GM19395 (cell line): ENCODE measurements around the gene RFX2.
"Not testable (repeated sequence)": the region's sequence is repeated elsewhere in the genome, so short reads cannot be mapped to it uniquely, and the experiment has no call there.

Experiments used
- ATAC-seq: cut with Tn5 transposase; IDR thresholded peaks from one replicate; pipeline ENCODE4 v1.9.1; 2021; ENCODE audit warnings: mild to moderate bottlenecking, moderate library complexity; ENCODE audit not compliant: unreplicated experiment

Gene RFX2

GRCh38 chr19:5974721-5975387 is 135.4 kb downstream of the RFX2 start:
- no peak for ATAC-seq

- ATAC-seq, result no peak
Measured at GRCh38 chr19:5973867-5974635, 136.2 kb downstream of the RFX2 start.

GRCh38 chr19:5973376-5973775 is 136.9 kb downstream of the RFX2 start:
- no peak for ATAC-seq

- no peak for ATAC-seq
Measured at GRCh38 chr19:5972355-5972731, 138.0 kb downstream of the RFX2 start.

GRCh38 chr19:5971714-5972354 is 138.5 kb downstream of the RFX2 start:
- ATAC-seq, result no peak

- no peak for ATAC-seq
Measured at GRCh38 chr19:5969476-5969875, 140.8 kb downstream of the RFX2 start.

GRCh38 chr19:5968431-5969373 is 141.6 kb downstream of the RFX2 start:
- ATAC-seq, result no peak

GRCh38 chr19:5967994-5968430 is 142.3 kb downstream of the RFX2 start:
- no peak for ATAC-seq

GRCh38 chr19:5967571-5967970 is 142.7 kb downstream of the RFX2 start:
- ATAC-seq, result no peak

GRCh38 chr19:5966941-5967340 is 143.4 kb downstream of the RFX2 start:
- no peak for ATAC-seq

- ATAC-seq, result no peak
Measured at GRCh38 chr19:5966215-5966614, 144.1 kb downstream of the RFX2 start.

- no peak for ATAC-seq
Measured at GRCh38 chr19:5964816-5965565, 145.3 kb downstream of the RFX2 start.

GRCh38 chr19:5963855-5964254 is 146.4 kb downstream of the RFX2 start:
- no peak for ATAC-seq

GRCh38 chr19:5963259-5963658 is 147.0 kb downstream of the RFX2 start:
- not testable (repeated sequence) for ATAC-seq

GRCh38 chr19:5961969-5962945 is 148.0 kb downstream of the RFX2 start:
- ATAC-seq, result no peak

GRCh38 chr19:5961641-5961968 is 148.7 kb downstream of the RFX2 start:
- ATAC-seq, result not testable (repeated sequence)

- no peak for ATAC-seq
Measured at GRCh38 chr19:5960005-5961001, 150.0 kb downstream of the RFX2 start.
